Neural cell (in vitro differentiated cells): ENCODE measurements around the gene MAPK8IP3.

ENCODE experiments used
- EZH2 ChIP-seq: fragments of 200-600, 300-800 bp; shearing (Covaris generic), sonication (generic); IDR thresholded peaks from 2 replicates; pipeline ENCODE4 v1.6.1; 2014; ENCODE audit warnings: antibody characterized with exemption, low read length, borderline replicate concordance, mild to moderate bottlenecking; ENCODE audit not compliant: insufficient read depth, poor library complexity, severe bottlenecking
- RAD21 ChIP-seq: fragments of 450-650 bp; conservative IDR thresholded peaks from 2 replicates; pipeline ENCODE4 v1.6.1; 2014; ENCODE audit warnings: antibody characterized with exemption, mild to moderate bottlenecking, moderate library complexity
- TF ChIP-seq, protein P1 (sequence below): fragments of 450-650 bp; IDR thresholded peaks from 2 replicates; pipeline ENCODE4 v1.5.1; 2014; ENCODE audit warnings: antibody characterized with exemption, mild to moderate bottlenecking, moderate library complexity; ENCODE audit not compliant: poor library complexity, severe bottlenecking

- TF ChIP-seq, protein P1, sequence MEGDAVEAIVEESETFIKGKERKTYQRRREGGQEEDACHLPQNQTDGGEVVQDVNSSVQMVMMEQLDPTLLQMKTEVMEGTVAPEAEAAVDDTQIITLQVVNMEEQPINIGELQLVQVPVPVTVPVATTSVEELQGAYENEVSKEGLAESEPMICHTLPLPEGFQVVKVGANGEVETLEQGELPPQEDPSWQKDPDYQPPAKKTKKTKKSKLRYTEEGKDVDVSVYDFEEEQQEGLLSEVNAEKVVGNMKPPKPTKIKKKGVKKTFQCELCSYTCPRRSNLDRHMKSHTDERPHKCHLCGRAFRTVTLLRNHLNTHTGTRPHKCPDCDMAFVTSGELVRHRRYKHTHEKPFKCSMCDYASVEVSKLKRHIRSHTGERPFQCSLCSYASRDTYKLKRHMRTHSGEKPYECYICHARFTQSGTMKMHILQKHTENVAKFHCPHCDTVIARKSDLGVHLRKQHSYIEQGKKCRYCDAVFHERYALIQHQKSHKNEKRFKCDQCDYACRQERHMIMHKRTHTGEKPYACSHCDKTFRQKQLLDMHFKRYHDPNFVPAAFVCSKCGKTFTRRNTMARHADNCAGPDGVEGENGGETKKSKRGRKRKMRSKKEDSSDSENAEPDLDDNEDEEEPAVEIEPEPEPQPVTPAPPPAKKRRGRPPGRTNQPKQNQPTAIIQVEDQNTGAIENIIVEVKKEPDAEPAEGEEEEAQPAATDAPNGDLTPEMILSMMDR: no peak
- no peak for TF ChIP-seq RAD21
- TF ChIP-seq EZH2: no peak
These were observed 84.7 kb downstream of the MAPK8IP3 start for GRCh38 chr16:1790611-1791255.
